ENCODE results near the gene KCNIP1.

The KCNIP1 gene

DNA sequence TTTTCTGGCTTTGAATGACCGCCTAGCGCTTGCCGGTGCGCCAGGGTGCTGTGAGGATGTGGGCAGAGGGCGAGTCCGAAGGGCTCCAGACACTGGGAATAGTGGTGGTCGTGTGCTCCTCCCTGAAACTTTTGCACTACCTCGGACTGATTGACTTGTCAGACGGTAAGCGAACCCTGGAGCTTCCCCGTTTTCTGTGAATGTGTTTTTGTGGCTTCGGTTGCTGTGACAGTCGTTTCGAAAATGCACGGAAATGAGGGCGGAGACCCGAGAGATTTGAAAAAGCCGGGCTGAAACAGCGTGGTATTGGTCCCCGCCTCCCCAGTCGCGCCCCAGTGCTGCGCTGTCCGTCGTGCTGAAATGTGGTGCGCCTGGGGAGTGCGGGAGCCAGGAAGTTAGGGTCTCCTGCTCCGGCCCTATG, 177.2 kb downstream of the KCNIP1 start:
- Mint-ChIP-seq H3K4me3 (no peak overlapping the region), H3K27ac (no peak overlapping the region), H3K9me3 (no peaks in the 10 kb centered on the region), H3K27me3 (peaks cover 29 to 39% of the 10 kb centered on the region in 2 donors), H3K36me3 (ENCODE audit: insufficient read depth) (no peaks in the 10 kb centered on the region), H3K4me1 (ENCODE audit: low read depth in 2 of 2) (peaks cover 4 to 12% of the 10 kb centered on the region in 2 donors)
- ATAC-seq (replicated peaks) (no peak), DNase-seq (no peak)

DNA sequence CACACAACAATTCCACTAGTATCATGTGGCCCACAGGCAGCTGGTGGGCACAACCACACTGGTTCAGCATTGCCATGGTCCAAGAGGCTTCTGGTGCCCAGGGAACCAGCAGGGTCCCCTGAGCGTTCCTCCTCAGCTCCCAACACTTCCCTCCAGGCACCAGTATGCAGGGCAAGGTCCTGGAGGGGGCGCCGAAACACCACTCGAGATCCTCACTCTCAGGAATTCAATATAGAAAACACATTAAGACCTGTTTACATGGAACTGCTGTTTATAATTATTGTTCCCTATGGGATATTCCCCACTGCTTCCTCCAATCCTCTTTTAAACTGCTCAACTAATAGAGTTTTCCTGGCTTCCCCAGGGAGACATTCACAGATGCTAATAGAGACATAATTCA, 187.8 kb downstream of the KCNIP1 start:
- Mint-ChIP-seq H3K4me3 (no peak overlapping the region), H3K27me3 (peaks cover 61 to 68% of the 10 kb centered on the region in 2 donors), H3K36me3 (ENCODE audit: insufficient read depth) (no peaks in the 10 kb centered on the region), H3K9me3 (peaks cover 0 to 4% of the 10 kb centered on the region in 2 donors), H3K4me1 (ENCODE audit: low read depth in 2 of 2) (no peaks in the 10 kb centered on the region), H3K27ac (no peak overlapping the region)
- no peak for ATAC-seq (replicated peaks)
- no peak for DNase-seq

DNA sequence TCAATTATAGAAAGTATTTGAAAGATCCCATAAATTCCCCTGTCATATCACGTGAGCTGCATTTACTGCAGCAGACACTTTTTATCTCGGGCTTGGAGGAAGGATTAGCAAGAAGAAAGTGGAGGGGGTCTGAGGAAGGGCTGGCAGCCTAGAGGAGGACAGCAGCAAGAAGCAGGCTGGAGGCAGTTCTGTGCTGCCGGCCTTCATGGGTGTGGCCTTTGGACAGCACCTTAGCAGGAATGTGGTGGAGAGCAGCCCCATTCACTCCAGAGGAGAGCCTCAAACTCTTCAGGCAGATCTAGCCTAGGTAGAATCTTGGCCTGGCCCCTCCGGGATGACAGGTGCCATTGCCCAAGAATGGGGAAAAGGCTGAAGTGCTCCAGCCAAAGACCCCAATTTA, 189.9 kb downstream of the KCNIP1 start:
- ATAC-seq (replicated peaks) (no peak), DNase-seq (no peak)
- Mint-ChIP-seq H3K4me1 (ENCODE audit: low read depth in 2 of 2) (no peaks in the 10 kb centered on the region), H3K4me3 (no peak overlapping the region), H3K9me3 (peaks cover 0 to 4% of the 10 kb centered on the region in 2 donors), H3K27me3 (peaks cover 59 to 80% of the 10 kb centered on the region in 2 donors), H3K27ac (no peak overlapping the region), H3K36me3 (ENCODE audit: insufficient read depth) (no peaks in the 10 kb centered on the region)

DNA sequence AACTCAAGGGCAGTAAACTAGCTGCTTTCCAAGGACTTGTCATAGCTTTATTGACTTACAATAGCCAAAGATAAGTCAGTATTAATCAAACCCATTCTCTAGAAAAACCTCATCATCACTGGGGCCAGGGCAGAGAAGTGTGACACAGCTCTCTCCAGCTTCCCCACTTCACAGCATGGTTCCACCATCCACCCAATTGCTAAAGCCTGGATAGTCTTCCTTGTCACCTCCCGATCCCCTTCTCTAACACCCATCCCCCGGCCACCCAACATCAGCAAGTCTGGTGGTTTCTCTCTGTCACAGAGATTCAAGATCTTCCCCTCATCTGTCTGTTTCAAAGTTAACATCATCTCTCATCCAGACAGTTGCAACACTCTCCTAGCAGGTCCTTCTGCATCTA, 191.1 kb downstream of the KCNIP1 start:
- no peaks in the 10 kb centered on the region for H3K4me1 Mint-ChIP-seq (ENCODE audit: low read depth in 2 of 2)
- DNase-seq (no peak), ATAC-seq (replicated peaks) (no peak)
- peaks cover 0 to 2% of the 10 kb centered on the region in 2 donors for H3K9me3 Mint-ChIP-seq
- no peaks in the 10 kb centered on the region for H3K36me3 Mint-ChIP-seq (ENCODE audit: insufficient read depth)
- H3K4me3 Mint-ChIP-seq: no peak overlapping the region
- peaks cover 55 to 86% of the 10 kb centered on the region in 2 donors for H3K27me3 Mint-ChIP-seq
- no peak overlapping the region for H3K27ac Mint-ChIP-seq

DNA sequence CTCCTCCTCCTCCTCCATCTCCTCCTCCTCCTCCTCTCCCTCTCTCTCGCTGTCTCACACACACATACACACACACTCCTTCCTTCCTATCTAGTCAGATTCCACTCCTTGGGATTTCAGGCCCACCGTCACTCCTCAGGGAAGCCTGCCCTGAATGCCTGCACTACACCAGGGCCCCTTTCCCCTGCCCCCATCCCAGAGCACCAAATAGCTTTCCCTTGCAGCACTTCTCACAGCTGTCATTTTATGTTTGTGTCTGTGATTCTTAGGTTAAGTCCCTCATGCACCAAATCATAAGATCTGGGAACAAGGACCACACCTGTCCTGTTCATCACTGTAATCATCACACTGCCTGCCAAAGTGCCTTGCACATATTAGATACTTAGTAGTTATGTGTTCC, 193.2 kb downstream of the KCNIP1 start:
- Mint-ChIP-seq H3K4me1 (ENCODE audit: low read depth in 2 of 2) (no peaks in the 10 kb centered on the region), H3K27ac (no peak overlapping the region), H3K36me3 (ENCODE audit: insufficient read depth) (no peaks in the 10 kb centered on the region), H3K27me3 (peaks cover 46 to 84% of the 10 kb centered on the region in 2 donors), H3K9me3 (no peaks in the 10 kb centered on the region), H3K4me3 (no peak overlapping the region)
- ATAC-seq (replicated peaks): no peak
- no peak for DNase-seq

DNA sequence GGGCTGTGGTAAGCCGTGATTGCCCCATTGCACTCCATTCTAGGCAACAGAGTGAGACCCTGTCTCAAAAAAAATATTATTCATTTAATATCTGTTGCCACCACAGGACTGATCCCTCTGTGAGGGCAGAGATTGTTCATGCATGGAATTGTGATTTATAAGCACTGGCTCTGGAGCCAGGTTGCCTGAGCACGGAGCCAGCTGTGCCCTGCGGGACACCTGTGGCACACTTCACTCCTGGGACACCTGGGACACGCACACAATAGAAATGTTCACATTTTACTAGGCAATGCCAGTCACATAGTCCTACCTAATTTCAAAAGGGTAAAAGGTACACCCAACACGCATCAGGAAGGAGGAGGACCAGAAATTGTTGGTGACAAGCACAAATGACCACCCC, 196.7 kb downstream of the KCNIP1 start:
- no peak for DNase-seq
- no peak overlapping the region for H3K4me3 Mint-ChIP-seq
- H3K36me3 Mint-ChIP-seq (ENCODE audit: insufficient read depth): no peaks in the 10 kb centered on the region
- no peak for ATAC-seq (replicated peaks)
- no peak overlapping the region for H3K27ac Mint-ChIP-seq
- peaks cover 18 to 59% of the 10 kb centered on the region in 2 donors for H3K27me3 Mint-ChIP-seq
- no peaks in the 10 kb centered on the region for H3K9me3 Mint-ChIP-seq
- H3K4me1 Mint-ChIP-seq (ENCODE audit: low read depth in 2 of 2): no peaks in the 10 kb centered on the region

DNA sequence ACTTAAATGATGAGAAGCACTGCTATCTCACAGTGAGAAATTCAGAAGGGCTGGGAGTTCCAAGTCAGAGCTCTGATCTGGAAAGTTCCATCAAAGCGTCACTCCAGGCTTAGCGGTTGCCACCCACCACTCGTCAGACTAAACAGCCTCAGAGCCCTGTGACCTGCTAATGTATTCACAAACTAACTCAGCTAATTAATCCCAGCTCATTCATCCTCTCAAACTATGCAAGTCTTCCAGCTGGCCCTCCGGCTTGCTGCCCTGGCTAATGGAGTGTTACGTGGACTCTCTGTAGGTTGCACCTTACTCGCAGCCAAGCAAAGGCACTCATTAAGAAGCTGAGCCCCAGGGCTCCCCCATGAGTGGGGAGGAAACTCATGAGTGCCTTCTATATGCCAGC, 197.5 kb downstream of the KCNIP1 start:
- no peak for ATAC-seq (replicated peaks)
- H3K4me1 Mint-ChIP-seq (ENCODE audit: low read depth in 2 of 2): no peaks in the 10 kb centered on the region
- H3K4me3 Mint-ChIP-seq: no peak overlapping the region
- no peak for DNase-seq
- no peak overlapping the region for H3K27ac Mint-ChIP-seq
- no peaks in the 10 kb centered on the region for H3K36me3 Mint-ChIP-seq (ENCODE audit: insufficient read depth)
- no peaks in the 10 kb centered on the region for H3K9me3 Mint-ChIP-seq
- peaks cover 18 to 52% of the 10 kb centered on the region in 2 donors for H3K27me3 Mint-ChIP-seq

DNA sequence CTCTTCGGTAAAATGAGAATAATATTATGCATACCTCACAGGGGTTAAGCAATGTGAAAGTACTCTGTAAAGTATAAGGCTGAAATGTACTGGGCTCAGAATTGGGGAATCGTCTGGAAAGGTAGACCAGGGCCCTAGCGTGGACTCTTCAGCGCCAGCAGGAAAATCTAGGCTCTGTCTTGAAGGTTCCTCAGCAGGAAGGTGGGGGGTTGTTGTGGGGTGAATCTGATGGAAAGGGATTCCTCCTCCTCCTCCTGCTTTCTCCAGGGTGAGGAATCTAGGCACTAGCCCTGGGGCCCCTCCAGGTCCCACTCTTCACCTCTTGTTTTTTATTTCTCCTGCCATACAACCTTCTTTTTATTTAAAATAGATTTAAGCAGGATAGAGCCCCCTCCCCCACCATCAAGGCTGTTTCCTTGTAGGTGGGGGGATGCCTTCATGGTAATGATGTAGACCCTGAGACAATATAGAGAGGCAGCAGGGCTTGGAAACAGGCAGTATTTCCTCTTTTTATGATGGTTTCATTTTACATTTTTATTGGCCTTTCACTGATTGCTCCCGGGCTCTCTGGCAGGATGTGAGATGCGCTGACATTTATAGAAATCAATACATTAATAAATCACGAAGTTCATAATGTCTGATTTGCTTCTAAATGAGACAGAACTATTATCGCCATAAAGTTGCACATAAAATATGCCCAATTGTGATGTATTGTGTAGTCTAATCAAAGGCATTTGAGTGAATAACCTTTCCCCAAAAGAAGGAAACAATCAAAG, 200.8 kb downstream of the KCNIP1 start:
- DNase-seq (no peak), ATAC-seq (replicated peaks) (no peak)
- no peaks in the 10 kb centered on the region for H3K4me1 Mint-ChIP-seq (ENCODE audit: low read depth in 2 of 2)
- H3K9me3 Mint-ChIP-seq: peaks cover 0 to 2% of the 10 kb centered on the region in 2 donors
- no peaks in the 10 kb centered on the region for H3K36me3 Mint-ChIP-seq (ENCODE audit: insufficient read depth)
- H3K27me3 Mint-ChIP-seq: peaks cover 19 to 34% of the 10 kb centered on the region in 2 donors
- no peak overlapping the region for H3K27ac Mint-ChIP-seq
- no peak overlapping the region for H3K4me3 Mint-ChIP-seq

DNA sequence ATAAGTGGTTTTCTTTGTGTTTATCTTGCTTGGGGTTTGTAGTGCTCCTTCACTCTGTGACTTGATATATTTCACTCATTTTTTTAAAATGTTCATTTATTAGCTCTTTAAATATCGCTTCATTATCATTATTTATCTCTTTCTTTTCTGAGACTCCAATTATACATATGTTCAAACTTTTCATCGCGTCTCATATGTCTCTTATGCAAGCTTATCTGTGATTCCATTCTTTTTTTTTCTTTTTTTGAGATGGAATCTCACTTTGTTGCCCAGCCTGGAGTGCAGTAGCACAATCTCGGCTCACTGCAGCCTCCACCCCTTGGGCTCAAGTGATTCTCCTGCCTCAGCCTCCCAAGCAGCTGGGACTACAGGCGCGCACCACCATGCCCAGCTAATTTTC, 205.8 kb downstream of the KCNIP1 start:
- peaks cover 32 to 35% of the 10 kb centered on the region in 2 donors for H3K27me3 Mint-ChIP-seq
- peaks cover 0 to 21% of the 10 kb centered on the region in 2 donors for H3K9me3 Mint-ChIP-seq
- no peak overlapping the region for H3K27ac Mint-ChIP-seq
- ATAC-seq (replicated peaks): no peak
- no peak for DNase-seq
- no peaks in the 10 kb centered on the region for H3K36me3 Mint-ChIP-seq (ENCODE audit: insufficient read depth)
- H3K4me3 Mint-ChIP-seq: no peak overlapping the region
- H3K4me1 Mint-ChIP-seq (ENCODE audit: low read depth in 2 of 2): no peaks in the 10 kb centered on the region

DNA sequence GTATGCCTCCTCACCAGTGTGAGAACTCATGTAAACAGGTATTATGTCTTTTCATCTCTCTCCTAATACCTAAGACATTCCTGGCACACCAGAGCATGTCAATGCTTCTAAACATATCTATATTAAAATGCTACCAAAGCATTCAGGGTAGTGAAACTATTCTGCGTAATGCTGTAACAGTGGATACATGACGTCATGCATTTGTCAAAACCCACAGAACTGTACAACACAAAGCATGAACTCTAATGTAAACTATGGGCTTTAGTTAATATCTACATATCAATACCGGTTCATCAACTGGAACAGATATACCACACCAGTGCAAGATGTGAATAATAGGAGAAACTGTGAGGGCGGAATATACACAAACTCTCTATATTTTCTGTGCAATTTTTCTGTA, 207.5 kb downstream of the KCNIP1 start:
- Mint-ChIP-seq H3K36me3 (ENCODE audit: insufficient read depth) (no peaks in the 10 kb centered on the region), H3K27ac (no peak overlapping the region), H3K27me3 (peaks cover 32 to 42% of the 10 kb centered on the region in 2 donors), H3K9me3 (peaks cover 0 to 21% of the 10 kb centered on the region in 2 donors), H3K4me1 (ENCODE audit: low read depth in 2 of 2) (no peaks in the 10 kb centered on the region), H3K4me3 (no peak overlapping the region)
- DNase-seq (no peak), ATAC-seq (replicated peaks) (no peak)

DNA sequence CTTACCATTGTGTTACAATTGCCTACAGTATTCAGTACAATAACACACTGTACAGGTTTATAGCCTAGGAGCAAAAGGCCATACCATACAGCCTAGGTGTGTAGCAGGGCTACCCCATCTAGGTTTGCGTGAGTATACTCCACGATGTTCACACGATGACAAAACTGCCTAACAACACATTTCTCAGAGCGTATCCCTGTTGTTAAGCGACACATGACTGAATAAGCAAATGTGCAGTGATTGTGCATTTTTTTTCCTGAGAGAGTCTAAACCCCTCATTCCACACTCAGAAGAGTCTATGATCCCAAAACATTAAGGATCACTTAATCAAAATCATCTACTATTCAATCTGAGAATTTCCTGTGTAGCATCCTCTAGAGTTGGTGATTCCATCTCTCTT, 211.3 kb downstream of the KCNIP1 start:
- H3K27ac Mint-ChIP-seq: no peak overlapping the region
- no peaks in the 10 kb centered on the region for H3K36me3 Mint-ChIP-seq (ENCODE audit: insufficient read depth)
- no peaks in the 10 kb centered on the region for H3K4me1 Mint-ChIP-seq (ENCODE audit: low read depth in 2 of 2)
- no peak overlapping the region for H3K4me3 Mint-ChIP-seq
- ATAC-seq (replicated peaks): no peak
- peaks cover 20 to 46% of the 10 kb centered on the region in 2 donors for H3K27me3 Mint-ChIP-seq
- peaks cover 0 to 13% of the 10 kb centered on the region in 2 donors for H3K9me3 Mint-ChIP-seq
- DNase-seq: no peak

DNA sequence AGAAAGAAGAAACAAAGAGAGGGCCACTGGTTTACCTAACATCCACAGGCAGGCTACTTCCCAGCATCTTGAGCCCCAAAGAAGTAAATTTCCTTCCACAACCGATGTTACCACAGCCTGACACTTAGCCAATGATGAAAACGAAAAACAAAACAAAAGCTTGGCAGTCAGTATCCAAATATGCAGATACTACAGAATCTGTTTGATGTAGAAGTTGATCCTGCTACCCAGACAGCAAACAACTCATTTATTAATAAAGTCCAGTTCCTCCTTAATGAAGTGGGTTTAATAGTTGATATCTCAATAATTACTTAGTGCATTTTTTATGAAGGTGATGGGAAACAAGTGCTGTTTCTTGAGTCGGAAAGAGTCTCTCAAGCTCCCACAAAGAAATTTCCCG, 212.6 kb downstream of the KCNIP1 start:
- DNase-seq: no peak
- H3K4me3 Mint-ChIP-seq: no peak overlapping the region

DNA sequence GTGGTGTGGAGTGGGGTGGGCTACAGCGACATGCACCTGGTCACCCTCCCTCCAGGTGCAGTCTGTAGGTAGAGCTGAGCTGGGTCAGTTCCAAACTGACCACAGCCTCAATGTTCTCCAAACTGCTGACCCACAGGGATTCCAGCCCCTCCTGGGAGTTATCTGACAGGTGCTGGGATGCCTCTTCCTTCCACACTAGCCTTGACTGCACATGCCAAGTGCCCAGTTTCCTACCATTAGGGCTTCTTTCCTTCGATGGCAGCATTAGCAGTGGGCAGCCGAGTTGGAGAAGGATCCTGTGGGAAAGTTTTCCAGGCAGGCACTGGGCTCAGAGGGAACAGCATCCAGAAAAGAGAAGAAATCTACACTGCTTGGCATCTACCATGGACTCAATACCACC, 215.7 kb downstream of the KCNIP1 start:
- Mint-ChIP-seq H3K9me3 (no peaks in the 10 kb centered on the region), H3K27ac (no peak overlapping the region), H3K27me3 (peaks cover 12 to 59% of the 10 kb centered on the region in 2 donors), H3K36me3 (ENCODE audit: insufficient read depth) (no peaks in the 10 kb centered on the region), H3K4me3 (no peak overlapping the region), H3K4me1 (ENCODE audit: low read depth in 2 of 2) (no peaks in the 10 kb centered on the region)
- DNase-seq (no peak), ATAC-seq (replicated peaks) (no peak)

More for the DNA sequence above, 212.6 kb downstream of the KCNIP1 start:
- no peaks in the 10 kb centered on the region for H3K4me1 Mint-ChIP-seq (ENCODE audit: low read depth in 2 of 2)
- peaks cover 0 to under 1% of the 10 kb centered on the region in 2 donors for H3K9me3 Mint-ChIP-seq
- no peak overlapping the region for H3K27ac Mint-ChIP-seq
- H3K27me3 Mint-ChIP-seq: peaks cover 13 to 43% of the 10 kb centered on the region in 2 donors
- no peaks in the 10 kb centered on the region for H3K36me3 Mint-ChIP-seq (ENCODE audit: insufficient read depth)
- ATAC-seq (replicated peaks): no peak

DNA sequence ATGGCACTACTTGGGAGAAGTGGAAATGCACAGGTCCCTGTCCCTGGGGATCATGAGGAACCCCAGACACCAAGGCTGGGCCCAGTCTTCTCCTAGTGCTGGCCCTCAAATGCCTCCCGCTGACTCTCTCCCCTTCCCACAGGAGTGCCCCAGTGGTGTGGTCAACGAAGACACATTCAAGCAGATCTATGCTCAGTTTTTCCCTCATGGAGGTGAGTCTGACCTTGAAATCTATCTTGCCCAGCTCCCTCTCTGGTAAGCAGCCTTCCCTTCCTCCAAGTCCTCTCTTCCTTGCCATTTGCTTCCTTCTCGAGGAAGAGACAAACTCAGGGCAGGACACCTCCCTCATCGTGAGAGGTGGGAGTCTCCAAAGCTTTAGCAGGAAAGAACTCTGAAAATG, 216.4 kb downstream of the KCNIP1 start:
- ATAC-seq (replicated peaks): no peak
- H3K4me1 Mint-ChIP-seq (ENCODE audit: low read depth in 2 of 2): no peaks in the 10 kb centered on the region
- no peak overlapping the region for H3K4me3 Mint-ChIP-seq

More for the DNA sequence above, 216.4 kb downstream of the KCNIP1 start:
- H3K27me3 Mint-ChIP-seq: peaks cover 17 to 63% of the 10 kb centered on the region in 2 donors
- DNase-seq: no peak
- H3K36me3 Mint-ChIP-seq (ENCODE audit: insufficient read depth): no peaks in the 10 kb centered on the region
- no peaks in the 10 kb centered on the region for H3K9me3 Mint-ChIP-seq
- no peak overlapping the region for H3K27ac Mint-ChIP-seq
